ENCODE results near the gene NCAM1.

Gene NCAM1

DNA sequence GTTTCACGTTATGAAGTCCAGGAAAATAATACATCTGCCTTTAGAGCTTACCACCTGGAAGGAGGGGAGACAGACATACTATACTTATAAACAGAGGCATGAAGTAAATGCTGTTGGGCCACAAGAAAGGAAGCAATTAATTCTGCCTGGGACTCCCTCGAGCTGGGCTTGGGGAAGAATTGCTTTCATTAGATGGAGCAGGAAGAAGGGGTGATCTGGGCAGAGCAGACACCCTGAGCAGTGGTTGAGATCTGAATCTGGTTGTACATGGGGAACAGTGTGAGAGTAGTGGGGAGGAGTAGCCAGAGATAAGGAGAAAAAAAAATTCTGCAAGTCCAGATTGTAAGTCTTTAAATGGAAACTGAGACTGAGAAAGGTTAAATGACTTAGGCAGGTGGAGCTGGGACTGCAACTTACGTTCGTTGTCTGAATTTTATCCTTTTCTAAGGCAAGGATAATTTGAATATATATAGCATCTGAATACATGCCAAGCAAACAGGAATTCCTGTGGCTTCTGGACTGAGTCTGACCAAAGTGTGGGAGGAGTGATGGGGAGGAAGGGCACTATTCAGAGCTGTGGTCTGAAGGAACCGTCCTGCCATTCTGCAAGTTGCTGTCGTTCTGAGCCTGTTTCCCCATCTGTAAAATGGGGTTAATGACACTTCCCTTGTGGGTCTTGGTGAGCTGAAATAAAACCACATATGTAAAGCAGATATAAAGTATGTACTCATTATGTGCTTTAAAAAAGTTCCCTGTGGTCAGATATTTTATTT lies 7.9 kb downstream of the NCAM1 start:
- DNase-seq: no peak

DNA sequence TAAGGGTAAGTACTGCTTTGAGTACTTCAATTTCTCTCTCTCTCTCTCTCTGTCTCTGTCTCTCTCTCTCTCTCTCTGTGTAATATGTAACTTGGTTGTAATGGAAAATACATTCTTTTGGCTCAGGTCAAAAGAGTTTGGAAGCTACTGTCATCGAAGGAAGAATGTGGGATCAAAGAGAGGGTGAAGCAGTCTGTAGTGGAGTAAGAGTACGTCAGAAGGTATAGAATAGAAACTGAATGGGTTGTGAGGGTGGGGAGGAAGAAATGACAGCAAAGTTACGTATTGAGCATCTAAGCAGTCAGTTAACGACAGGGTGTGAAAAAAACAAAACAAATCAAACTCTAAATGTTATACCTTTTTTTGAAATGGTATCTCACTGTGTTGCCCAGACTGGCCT lies 10.0 kb downstream of the NCAM1 start:
- no peak for DNase-seq

DNA sequence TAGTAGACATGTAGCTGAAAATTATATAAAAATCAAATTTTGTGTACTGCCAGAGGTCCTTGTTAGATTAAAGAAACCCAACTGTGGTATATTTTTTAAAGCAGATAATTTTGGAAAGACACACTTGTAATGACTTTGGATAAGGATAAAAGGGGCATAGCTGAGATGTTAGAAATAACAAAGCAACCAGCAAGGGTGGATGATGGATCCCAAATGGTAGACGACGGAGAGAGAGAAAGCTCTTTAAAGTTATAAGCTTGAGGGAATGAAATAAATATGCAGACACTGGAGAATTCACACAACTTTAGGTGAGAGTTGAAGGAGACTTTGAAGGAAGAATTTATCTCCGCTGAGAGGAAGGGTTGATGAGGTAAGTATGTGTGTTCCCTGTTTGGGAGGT lies 10.6 kb downstream of the NCAM1 start:
- no peak for DNase-seq

DNA sequence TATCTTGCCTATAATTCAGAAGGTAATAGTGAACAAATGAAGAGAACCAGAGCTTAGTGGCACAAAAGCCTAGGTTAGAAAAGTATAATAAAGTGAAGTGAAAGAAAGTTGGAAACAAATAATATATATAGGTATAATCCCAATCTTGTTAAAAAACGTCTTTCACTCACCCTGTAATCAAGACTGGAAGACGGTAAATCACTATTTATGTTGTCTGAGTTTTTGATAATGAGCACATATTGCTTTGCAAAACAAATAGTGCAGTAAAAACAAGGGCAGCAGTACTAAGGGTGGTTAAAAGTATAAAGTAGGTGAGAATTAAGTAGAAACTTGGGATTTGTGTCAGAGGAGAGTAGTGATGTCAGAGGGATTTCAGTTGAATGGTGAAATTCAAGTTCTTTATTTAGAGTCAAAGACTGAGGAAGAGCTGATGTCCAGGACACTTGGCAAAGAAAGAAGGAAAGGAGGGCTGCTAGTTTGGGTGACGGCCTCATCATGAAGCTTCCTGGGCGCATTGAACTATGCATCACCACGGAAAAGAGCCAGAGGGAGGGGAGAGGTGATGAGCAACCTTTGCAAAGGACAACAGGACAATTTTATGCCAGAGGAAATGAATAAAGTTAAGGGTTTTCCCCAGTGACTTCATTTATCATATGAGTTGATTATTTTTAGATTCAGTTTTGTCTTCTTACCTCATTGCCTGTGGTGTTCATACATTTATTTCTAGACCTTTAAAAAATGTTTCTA lies 11.4 kb downstream of the NCAM1 start:
- no peak for DNase-seq

DNA sequence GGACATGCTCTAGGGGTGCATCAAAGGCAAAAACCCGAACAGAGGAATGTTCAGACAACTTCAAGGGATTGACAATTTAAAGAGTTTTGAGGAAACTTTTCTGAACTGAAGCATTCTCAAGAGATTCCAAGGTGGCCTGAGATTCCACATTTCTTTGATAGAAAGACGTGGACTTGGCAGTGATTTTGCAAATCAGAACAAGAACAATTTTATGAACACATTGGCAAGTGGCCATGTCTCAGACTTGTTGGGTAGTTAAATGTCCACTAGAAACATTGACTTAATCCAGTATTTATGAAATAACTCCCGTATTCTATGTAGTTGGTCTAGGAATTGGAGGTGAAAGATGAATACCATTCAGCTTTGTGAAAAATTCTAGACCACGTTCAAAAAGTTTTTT lies 13.8 kb downstream of the NCAM1 start:
- DNase-seq: no peak

DNA sequence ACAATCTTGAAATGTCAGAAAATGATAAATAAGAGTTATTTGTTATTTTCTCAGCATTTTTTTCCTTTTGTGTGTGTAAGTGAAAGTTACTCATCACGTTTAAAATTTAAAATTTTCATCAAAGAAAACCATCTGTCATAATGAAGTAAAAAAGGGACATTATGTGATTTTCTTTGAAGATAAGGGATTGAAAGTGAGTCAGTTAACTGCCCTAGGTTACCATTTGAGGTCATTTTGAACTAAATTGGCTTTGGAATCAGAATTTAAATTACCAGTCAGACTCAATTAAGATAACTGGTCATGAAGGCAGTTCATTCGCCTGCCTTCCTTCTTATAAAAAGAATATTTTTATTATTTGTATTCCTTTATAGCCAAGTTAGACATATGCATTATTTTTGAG lies 14.3 kb downstream of the NCAM1 start:
- no peak for DNase-seq

DNA sequence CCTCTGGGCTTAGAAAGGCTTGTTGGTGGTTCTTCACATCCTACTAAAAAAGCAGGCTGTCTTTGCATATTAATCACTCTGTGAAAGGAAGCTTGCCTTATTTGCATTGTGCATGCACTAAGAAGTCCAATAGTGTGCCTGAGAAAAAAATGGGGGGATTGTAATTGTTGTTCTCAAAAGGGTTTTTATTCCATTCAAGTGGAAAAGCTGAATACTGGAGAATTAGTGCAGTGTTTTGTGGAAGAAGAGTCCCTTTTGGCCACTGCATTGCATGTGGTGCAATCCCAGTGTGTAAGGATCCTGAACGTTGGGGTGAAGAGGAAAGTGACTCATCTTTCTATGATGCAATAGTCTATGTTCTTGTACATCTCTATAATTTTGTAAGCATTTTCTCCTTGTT lies 16.5 kb downstream of the NCAM1 start:
- DNase-seq: no peak

DNA sequence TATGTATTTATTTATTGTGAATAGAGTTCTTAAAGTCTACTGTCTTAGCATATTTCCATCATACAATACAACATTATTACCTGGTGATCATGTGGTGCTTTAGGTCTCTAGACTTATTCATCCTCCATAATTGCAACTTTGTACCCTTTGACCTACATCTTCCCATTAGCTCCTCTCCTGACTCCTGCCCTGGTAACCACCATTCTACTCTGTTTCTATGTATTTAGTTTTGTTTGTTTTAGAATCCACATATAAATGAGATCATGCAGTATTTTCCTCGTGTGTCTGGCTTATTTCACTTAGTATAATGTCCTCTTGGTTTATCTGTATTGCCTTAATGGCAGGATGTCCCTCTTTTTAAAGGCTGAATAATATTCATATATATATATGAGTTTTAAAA lies 22.7 kb downstream of the NCAM1 start:
- DNase-seq: no peak

DNA sequence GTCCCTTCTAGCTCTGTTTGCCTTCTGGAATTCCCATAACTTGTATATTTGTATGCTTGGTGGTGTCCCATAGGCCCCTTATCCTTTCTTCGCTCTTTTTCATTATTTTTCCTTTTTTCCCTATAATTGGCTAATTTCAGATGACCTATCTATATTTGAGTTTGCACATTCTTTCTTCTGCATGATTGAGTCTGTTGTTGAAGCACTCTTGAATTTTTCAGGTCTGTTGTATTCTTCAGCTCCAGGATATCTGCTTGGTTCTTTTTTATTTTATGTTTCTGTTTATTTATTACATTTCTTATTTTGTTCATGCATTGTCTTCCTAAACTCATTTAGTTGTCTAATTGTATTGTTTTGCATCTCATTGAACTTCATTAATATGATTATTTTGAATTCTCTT lies 28.0 kb downstream of the NCAM1 start:
- DNase-seq: no peak

DNA sequence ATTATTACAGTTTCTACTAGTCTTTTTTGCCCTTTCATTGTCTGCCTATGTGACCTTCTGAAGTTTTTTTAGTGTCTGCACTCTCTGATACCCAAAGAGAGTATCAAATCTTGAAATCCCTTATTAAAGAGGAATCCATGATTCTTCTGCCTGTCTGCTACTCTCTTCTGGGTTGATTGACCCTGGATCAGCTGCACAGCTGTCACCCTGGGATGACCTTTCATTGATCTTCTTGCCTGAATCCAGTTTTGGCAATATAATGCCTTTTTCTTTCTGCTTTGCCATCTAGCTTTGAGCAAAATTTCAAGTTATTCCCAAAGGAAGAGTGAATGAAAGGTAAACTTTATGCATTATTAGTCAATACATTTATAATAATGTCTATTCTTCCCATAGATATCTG lies 32.6 kb downstream of the NCAM1 start:
- no peak for DNase-seq

DNA sequence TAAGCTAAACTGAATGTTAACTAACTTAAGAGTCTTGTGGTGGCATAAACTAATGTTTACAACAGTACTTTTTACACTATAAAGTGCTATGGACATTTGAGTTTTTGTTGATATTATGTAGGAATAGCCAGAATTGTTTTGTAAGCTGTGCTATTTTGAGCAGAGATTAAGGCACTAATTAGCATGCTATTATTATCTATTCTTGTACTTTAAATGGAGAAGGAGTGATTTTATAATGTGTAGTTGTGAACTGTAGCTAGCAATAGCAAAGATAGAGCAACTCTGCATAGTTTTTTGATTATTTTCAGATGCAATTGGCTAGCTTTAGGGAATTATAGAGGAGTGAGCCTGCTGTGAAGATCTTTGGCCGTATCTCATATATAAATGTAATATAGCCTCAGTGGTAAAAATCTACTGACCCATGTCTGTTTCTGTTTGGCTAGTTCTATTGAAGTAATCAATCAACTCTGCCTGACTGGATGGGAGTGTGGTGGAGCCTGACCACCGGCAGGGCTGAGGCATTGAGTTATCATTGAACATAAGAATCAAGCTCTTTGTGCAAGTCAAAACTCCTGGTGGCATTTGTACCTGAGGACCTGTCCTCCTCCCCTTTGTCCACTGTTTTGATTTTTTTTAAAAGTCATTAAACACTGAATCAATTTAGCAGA lies 34.3 kb downstream of the NCAM1 start:
- DNase-seq: no peak

DNA sequence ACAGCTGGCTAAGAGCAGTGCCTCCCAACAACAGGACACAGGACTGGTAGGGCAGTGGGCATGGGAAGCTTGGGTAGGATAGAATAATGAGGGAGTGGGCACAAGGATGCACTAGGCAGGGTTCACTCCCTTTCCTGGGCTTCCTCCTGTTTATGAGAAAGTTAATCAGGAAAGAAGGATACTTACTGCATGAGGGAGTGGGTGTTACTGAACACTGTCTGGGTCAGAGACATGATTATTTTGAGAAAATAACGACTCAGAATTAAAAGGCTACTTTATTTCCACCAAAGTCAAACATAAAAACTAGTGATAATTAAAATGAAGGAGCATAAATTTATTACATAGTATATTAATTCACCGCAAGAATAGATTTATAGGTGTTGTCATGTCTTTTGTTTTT lies 35.8 kb downstream of the NCAM1 start:
- DNase-seq: no peak

DNA sequence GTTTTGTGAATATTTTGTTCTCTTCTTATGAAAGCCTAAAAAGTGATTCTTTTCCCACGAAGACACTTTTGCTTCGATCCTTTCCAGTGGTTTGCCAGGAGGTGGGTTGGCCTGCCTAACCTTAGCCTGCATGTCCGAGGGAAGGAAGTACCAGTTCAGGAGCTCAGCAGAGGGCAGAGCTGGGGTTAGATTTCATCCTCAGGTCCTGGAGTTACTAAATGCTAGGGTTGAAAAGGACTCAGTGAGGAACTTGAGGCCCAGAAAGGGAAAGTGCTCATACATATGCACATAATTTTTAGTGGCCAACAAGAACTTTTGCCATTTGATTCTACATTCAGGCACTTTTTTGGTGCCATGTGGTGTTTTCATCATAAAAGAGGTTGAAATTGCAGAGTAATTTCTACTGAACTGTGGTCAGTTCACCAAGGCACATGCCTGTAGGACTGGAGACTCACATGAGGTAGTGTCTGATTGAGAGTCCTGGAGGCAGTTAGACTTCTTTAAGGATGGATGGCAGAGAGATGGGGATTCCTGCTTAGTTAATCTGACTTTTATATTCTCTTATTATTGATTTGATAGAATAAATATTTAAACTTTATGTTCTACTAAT lies 36.7 kb downstream of the NCAM1 start:
- DNase-seq: no peak

DNA sequence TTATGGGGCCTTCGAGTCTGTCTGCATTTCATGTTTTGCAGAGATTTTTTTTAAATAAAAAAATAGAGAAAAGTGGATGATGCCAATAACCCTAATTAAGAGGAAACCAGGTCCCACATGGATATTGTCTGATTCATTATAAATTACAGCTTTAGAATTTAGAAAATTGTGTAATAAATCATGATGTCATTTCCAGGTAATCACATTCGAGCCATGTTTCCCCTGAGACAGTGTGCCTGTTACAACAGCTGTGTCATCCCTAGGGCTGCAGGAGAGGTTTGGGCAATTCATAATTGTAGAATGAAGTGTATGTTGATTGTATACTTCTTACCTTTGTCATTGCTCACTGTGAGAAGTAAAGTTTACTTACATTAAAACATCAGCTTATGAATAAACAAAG lies 38.3 kb downstream of the NCAM1 start:
- DNase-seq: no peak

DNA sequence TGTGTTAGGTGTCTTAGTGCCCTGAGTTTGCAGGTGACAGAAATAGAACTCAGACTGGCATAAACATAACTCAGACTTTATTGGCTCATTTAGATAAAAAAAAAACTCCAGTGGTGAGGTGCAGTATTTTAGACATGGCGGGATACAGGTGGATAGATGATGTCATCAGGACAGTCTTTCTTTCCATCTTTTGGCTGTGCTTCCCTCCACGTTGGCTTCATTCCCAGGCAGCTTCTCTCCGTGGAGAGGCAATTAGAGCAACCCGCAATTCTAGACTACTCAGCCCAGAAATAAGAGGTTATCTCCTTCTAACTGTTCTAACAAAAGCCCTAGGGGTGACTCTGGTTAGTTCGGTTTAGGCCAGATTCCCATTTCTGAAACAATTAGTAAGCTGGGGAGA lies 40.5 kb downstream of the NCAM1 start:
- no peak for DNase-seq

DNA sequence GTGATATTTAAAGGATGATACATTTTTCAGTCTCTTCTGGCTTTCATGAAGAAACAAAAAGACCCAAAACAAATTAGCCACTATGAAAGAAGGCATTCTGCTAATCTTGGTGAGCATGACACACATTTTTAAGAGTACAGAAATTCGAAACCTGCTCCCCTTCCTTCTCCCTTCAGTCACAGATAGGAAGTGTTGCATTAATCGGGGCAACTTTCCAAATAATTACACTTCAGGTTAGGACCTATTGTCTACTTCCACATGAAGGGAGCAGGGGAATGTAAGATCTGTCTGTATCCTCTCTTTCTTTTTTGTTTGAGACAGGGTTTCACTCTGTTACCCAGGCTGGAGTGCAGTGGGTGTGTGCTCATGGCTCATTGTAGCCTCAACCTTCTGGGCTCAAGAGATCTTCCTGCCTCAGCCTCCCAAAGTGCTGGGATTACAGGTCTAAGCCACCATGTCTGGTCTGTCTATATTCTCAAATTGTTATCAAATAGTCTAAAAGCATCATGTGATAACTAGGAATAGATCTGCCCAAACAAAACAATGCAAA lies 45.8 kb downstream of the NCAM1 start:
- no peak for DNase-seq

DNA sequence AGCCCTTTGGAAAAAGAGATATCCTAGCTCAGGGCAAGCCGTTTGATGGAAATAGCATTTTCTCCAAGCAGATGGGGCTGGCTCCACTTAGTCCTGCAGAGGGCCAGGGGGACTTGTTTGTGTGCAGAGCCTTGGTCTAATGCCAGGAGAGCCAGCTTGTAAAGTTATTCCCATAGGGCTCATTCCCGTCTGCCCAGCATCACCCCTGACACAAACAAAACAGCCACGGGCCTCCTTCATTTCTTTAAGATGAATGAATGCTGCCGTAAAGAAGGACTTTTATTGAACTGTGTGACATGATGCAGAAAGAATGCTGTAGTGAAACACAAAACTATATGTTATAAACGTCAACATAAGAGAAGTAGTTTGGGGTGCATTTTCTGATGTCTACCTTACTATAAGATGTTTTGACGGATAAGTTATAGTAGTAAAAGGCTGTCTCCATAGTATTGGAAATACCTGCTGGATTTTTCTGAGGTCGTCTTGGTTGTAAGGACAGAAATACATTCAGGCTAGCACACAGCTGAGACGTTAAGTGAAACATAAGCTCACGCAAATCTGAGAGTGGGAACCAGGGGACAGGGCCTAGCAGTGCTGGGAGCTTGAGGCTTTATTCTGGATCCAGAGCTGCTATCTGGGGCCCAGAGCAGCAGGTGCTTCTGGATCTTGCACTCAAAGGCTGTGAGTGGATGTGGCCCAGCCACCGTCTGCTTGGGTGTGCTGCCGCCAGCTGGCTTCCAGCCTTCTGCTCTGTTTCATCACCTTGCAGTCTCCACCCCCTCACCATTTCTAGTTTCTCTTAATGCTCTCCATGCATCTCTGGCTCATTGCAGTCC lies 53.3 kb downstream of the NCAM1 start:
- DNase-seq: no peak

DNA sequence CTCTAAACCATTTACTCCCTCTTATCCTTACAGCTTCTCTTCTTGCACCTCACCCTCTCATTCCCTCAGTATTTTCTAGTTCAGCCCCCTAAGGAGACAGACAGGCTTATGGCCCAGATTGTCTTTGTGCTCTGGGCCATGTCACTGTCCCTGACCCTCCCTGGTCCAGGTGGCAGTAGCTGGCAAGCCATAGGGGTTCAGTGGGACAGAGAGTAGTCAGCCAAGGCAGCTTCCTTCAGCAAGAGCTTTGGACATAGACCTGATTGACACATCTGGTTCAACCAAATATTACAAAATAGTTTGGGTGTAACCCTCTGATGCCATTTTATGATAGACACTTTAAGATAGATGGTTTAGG lies 53.9 kb downstream of the NCAM1 start:
- DNase-seq: no peak

DNA sequence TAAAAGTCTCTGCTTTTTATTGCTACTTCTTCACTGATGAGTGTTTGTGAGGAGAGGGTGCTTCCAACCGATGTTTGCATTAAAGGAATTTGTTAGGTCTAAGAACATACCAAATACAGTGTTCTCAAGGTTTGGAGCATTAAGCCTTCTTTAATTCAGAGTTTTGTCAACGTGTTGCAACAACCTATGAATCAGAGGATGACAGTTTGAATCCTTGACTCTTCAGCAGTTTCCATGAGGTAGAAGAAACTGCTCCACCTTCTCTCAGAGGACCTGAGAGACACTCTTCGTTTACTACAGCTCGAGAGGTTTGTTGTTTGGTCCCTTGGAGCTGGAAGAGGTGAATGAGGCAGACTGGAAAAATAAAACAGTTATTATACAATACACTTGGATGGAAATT lies 55.7 kb downstream of the NCAM1 start:
- no peak for DNase-seq

DNA sequence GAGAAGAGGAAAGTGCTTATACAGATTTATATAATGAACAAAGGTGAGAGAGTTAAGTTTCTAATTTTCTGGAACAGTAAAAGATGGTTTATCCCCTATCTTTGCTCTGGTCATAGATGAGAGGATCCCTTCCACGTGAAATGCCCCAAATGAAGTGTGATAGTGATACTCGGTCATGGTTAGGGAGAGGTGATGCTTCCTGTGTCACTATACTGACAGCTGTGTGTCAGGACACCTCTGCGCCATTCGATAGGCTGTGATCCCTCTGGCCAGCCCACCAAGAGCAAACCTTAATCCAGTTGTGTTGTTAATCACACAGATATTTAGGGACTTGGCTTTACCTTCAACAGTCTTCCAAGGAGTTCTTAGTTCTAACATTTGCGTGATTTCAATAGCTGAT lies 57.7 kb downstream of the NCAM1 start:
- no peak for DNase-seq

DNA sequence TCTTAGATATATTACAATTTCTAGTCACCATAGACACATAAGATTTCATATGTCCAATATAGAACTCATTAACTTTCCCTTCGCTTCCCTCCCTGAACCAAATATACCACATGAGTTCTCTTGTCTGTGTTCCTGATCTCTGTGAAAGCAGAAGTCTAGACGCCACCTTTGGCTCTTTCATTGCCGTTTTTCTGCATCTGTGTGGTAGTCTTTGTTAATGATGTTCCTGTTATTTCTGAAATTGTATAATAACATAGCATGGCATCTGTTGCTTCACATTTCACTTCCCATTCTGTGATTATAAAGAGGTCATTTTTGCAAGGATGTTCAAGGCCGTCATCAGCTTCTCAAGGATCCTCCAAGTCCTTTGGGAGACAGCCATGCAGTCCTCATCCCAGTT lies 58.5 kb downstream of the NCAM1 start:
- no peak for DNase-seq

DNA sequence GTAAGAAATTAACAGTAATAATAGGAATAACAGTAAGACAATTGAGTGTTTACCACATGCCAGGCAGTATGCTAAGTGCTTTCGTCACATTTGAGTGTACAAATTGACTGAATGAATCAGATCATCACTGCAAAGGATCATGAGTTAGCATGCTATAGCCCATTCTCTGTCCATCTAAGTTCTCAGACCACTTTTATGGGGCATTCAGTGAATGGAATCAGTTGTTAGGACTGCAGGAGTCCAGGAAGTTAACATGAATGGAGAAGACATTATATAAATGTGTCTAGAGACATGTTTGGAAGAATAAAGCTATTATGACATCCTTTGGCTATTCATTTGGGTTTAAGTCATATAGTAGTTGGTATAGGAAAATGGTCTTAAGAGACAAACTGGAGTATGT lies 59.9 kb downstream of the NCAM1 start:
- DNase-seq: no peak

DNA sequence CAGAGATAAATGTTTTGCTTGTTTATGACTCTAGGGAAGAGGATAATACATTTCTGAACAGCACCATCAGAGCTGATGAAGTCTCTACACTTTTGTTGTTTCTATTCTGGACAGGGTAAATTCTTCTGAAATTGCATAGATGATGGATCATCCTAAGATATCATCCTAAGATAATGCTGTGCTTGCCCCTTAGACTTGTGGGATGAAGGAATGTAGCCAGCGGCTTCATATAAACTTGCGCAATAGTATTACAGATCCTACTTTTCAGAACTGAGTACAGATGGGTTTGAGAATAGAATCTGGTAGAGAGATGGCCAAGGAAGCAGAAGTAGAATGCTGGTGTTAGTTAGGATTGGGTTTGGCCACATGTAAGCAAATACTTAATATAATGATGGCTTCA lies 61.0 kb downstream of the NCAM1 start:
- no peak for DNase-seq

Data from bone marrow (tissue), 2 donors.